Activated CD8-positive, alpha-beta T cell treated with anti-CD3 and anti-CD28 coated beads for 36 hours (primary cell): Measurements from ENCODE around the gene WDR64. TPM values are rescaled to one million over a fixed set of nuclear protein-coding genes. Genes with fewer than 3 reads are reported as not detected.

Source experiments
- ATAC-seq: fragments of 200-7000 bp; cut with Tn5 transposase; one replicate; pipeline ENCODE4 v1.10.0; 2021; ENCODE audit warnings: mild to moderate bottlenecking, moderate library complexity
- CTCF ChIA-PET: fragments of 350-600 bp; sonication (Branson Sonifier 250); formaldehyde crosslinking; loops from one replicate; lab custom pipeline; 2021; ENCODE audit warnings: antibody characterized with exemption; lab: Charles Lee
- POLR2A ChIA-PET: fragments of 350-600 bp; sonication (Branson Sonifier 250); formaldehyde crosslinking; loops from one replicate; lab custom pipeline; 2021; ENCODE audit warnings: antibody characterized with exemption; lab: Charles Lee
- DNase-seq: peaks from one replicate; pipeline ENCODE4 v3.0.0-alpha.2; 2020
- H3K27ac Mint-ChIP-seq: one replicate; pipeline ENCODE4 v1.8.0; 2021; ENCODE audit warnings: mild to moderate bottlenecking, mixed read lengths
- H3K27me3 Mint-ChIP-seq: one replicate; pipeline ENCODE4 v1.8.0; 2021; ENCODE audit warnings: mixed read lengths
- H3K36me3 Mint-ChIP-seq: one replicate; pipeline ENCODE4 v1.8.0; 2021; ENCODE audit warnings: low read depth, mixed read lengths
- H3K4me1 Mint-ChIP-seq: one replicate; pipeline ENCODE4 v1.8.0; 2021; ENCODE audit warnings: low read depth, mixed read lengths
- H3K4me3 Mint-ChIP-seq: one replicate; pipeline ENCODE4 v1.8.0; 2021; ENCODE audit warnings: mild to moderate bottlenecking, moderate library complexity, mixed read lengths
- H3K9me3 Mint-ChIP-seq: one replicate; pipeline ENCODE4 v1.8.0; 2021; ENCODE audit warnings: mixed read lengths
- intact Hi-C: fragments of 100-400 bp; cut with micrococcal nuclease; formaldehyde crosslinking; loops from one replicate; pipeline ENCODE4 v1.10.0; 2022
- total RNA-seq, 2 experiments: library from RNA; stranded (reverse); gene quantifications; one replicate each; pipeline ENCODE4 v1.2.3, GENCODE V29; 2021
- TF ChIP-seq, protein P1 (sequence below): fragments of 200-600 bp; IDR thresholded peaks from one replicate; pipeline ENCODE4 v1.8.0; 2022; ENCODE audit warnings: antibody characterized with exemption, mild to moderate bottlenecking

WDR64 gene
- total RNA-seq, 2 experiments from 2014 or later, result not detected

DNA sequence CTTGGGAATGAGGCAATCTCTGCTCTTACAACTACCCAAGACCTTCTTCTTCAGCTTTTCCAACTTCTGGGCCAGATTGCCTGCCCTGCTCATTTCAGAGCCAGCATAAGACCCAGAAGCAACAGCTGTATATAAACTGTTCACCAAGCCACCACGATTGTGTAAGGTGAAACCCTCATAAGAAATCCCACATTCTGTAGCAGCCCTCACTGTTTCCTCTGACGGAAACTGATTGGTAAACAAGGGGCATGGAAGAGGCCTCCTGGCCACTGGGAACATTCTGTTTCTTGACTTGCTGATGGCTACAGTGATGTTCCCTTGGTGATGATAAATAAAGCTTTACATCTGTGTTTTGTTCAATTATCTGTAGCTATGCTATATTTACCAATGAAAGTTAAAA, 156.2 kb downstream of the WDR64 start:
- ATAC-seq, result no peak

DNA sequence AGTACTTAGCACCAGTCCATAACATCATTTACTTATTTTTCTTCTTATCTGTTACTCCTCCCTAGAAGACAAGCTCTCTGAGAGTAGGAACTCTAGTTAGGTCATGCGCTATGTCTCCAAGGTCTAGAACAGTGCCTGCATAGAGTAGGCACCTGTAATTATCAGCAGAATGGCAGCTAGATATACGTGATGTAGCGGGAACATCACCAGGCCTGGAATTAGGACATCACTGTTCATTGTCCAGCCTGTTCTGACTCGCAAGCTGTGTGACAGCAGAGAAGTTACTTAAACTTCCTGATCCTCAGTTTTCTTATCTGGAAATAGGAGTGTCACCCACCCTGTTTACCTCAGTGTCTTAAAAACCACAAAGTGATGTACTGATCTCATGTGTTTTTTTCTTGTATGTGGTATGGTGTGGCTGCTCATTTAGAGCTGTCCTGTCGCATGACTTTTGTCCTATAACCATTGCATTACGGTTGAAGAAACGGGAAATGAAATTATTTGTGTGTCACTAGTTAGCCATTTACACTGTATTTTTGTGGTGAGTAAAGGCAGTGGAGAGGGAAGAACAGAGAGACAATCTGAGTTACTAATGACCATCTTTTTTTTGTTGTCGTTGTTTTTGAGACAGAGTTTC, 158.8 kb downstream of the WDR64 start:
- DNase-seq (no peak), ATAC-seq (no peak)
- TF ChIP-seq, protein P1, sequence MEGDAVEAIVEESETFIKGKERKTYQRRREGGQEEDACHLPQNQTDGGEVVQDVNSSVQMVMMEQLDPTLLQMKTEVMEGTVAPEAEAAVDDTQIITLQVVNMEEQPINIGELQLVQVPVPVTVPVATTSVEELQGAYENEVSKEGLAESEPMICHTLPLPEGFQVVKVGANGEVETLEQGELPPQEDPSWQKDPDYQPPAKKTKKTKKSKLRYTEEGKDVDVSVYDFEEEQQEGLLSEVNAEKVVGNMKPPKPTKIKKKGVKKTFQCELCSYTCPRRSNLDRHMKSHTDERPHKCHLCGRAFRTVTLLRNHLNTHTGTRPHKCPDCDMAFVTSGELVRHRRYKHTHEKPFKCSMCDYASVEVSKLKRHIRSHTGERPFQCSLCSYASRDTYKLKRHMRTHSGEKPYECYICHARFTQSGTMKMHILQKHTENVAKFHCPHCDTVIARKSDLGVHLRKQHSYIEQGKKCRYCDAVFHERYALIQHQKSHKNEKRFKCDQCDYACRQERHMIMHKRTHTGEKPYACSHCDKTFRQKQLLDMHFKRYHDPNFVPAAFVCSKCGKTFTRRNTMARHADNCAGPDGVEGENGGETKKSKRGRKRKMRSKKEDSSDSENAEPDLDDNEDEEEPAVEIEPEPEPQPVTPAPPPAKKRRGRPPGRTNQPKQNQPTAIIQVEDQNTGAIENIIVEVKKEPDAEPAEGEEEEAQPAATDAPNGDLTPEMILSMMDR, result no peak
- no peaks in the 10 kb centered on the region for H3K27me3 Mint-ChIP-seq
- POLR2A ChIA-PET, result interaction anchor here (1.0 kb wide), 1 partner anchor 23 kb away, joined by 3 read pairs; no protein-coding TSS in a partner anchor
- no peaks in the 10 kb centered on the region for H3K36me3 Mint-ChIP-seq
- intact Hi-C loops, result no loop called here
- no peak overlapping the region for H3K4me3 Mint-ChIP-seq
- H3K4me1 Mint-ChIP-seq, result no peaks in the 10 kb centered on the region
- H3K9me3 Mint-ChIP-seq, result no peaks in the 10 kb centered on the region
- H3K27ac Mint-ChIP-seq, result no peak overlapping the region
- CTCF ChIA-PET, result no interaction called here

More for the DNA sequence above, 156.2 kb downstream of the WDR64 start:
- Mint-ChIP-seq H3K27ac (no peak overlapping the region), H3K36me3 (no peaks in the 10 kb centered on the region), H3K4me1 (no peaks in the 10 kb centered on the region), H3K9me3 (no peaks in the 10 kb centered on the region), H3K4me3 (no peak overlapping the region), H3K27me3 (no peaks in the 10 kb centered on the region)
- CTCF ChIA-PET, result no interaction called here
- POLR2A ChIA-PET, result no interaction called here
- intact Hi-C loops, result no loop called here
- no peak for DNase-seq
- TF ChIP-seq, protein P1, result no peak

DNA sequence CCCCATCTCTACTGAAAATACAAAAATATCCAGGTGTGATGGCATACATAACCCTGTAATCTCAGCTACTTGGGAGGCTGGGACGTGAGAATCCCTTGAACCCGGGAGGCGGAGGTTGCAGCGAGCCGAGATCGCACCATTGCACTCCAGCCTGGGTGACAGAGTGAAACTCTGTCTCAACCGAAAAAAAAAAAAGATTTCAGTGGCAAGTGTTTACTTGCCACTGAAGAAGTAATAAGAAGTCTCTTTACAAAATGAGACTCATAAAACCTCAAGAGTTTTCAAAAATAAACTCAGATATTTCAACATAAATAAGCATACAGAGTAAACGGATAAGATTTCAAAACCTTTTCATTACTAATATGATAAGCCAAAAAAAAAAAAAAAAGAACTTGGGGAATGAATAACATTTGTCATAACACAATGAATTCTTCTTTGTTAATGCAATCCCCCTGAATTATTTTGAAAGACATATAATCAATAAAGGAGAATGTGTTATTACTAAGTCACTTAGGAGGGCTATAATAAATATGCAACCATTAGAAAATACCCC, 161.8 kb downstream of the WDR64 start:
- intact Hi-C loops, result no loop called here
- ATAC-seq (no peak), DNase-seq (no peak)
- no peak overlapping the region for H3K4me3 Mint-ChIP-seq
- ChIA-PET POLR2A (no interaction called here), CTCF (no interaction called here)
- H3K27ac Mint-ChIP-seq, result no peak overlapping the region
- TF ChIP-seq, protein P1, result no peak
- peaks cover 2% of the 10 kb centered on the region for H3K27me3 Mint-ChIP-seq
- no peaks in the 10 kb centered on the region for H3K36me3 Mint-ChIP-seq
- H3K4me1 Mint-ChIP-seq, result no peaks in the 10 kb centered on the region
- no peaks in the 10 kb centered on the region for H3K9me3 Mint-ChIP-seq

DNA sequence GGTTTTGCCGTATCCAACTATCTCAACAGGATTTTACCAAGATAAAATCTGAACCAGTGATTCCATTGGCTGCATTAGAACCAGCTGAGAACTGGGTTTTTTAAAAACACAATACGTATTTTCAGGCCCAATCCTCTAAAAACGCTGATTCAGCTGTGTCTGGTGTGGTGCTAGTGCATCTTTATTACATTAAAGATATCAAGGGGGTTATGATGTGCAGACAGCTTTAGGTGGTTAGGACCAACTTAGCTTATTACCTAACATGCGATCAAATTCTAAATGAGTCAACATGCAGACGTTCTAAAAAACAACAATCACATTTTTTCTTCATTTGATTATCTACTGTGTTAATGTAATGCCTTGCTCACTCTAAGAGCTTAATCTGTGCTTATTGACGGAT, 163.9 kb downstream of the WDR64 start:
- POLR2A ChIA-PET, result interaction anchor here (0.6 kb wide), 1 partner anchor 170 kb away, joined by 3 read pairs; no protein-coding TSS in a partner anchor
- peaks cover 2% of the 10 kb centered on the region for H3K27me3 Mint-ChIP-seq
- H3K36me3 Mint-ChIP-seq, result no peaks in the 10 kb centered on the region
- no peaks in the 10 kb centered on the region for H3K4me1 Mint-ChIP-seq
- H3K4me3 Mint-ChIP-seq, result no peak overlapping the region
- TF ChIP-seq, protein P1, result no peak
- no peak for ATAC-seq
- intact Hi-C loops, result no loop called here
- no peak overlapping the region for H3K27ac Mint-ChIP-seq
- no peaks in the 10 kb centered on the region for H3K9me3 Mint-ChIP-seq
- CTCF ChIA-PET, result interaction anchor here (0.9 to 1.5 kb wide), 2 partner anchors 12 to 76 kb away, joined by 3 to 5 read pairs; no protein-coding TSS in a partner anchor
- DNase-seq, result no peak

DNA sequence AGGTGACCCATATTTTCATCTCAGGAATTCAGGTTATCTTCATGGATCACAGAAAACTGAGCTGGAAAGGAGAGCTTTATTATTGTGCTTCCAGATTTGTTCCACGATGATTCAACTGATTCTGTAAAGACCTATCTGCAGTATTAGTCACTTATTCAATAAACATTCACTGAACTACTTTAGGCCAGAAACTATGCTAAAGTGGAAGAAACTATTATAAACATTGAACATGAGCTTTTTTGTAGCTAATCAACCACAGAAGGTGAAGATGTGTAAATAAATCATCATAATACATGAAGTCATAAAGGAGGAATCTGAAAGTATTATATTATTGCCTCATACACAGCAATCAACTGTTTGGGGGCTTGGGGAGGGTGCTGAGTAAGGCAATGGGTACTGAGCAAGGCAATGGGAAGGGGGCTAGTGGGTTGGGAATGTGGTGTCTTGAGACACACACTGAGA, 165.3 kb downstream of the WDR64 start:
- intact Hi-C loops, result no loop called here
- ChIA-PET CTCF (interaction anchor here (0.8 kb wide), 1 partner anchor 11 kb away, joined by 3 read pairs; no protein-coding TSS in a partner anchor), POLR2A (no interaction called here)
- H3K4me1 Mint-ChIP-seq, result no peaks in the 10 kb centered on the region
- TF ChIP-seq, protein P1, result no peak
- no peak overlapping the region for H3K27ac Mint-ChIP-seq
- no peak overlapping the region for H3K4me3 Mint-ChIP-seq
- no peak for ATAC-seq
- H3K9me3 Mint-ChIP-seq, result no peaks in the 10 kb centered on the region
- H3K36me3 Mint-ChIP-seq, result no peaks in the 10 kb centered on the region
- H3K27me3 Mint-ChIP-seq, result peaks cover 2% of the 10 kb centered on the region
- DNase-seq, result no peak
